HG03342 (cell line): ENCODE data around the gene OBP2B.
"Not testable (repeated sequence)": the region's sequence is repeated elsewhere in the genome, so short reads cannot be mapped to it uniquely, and the experiment has no call there.

Experiments
- ATAC-seq: cut with Tn5 transposase; IDR thresholded peaks from one replicate; pipeline ENCODE4 v1.9.1; 2021; ENCODE audit warnings: mild to moderate bottlenecking, moderate library complexity; ENCODE audit not compliant: unreplicated experiment

OBP2B gene

DNA sequence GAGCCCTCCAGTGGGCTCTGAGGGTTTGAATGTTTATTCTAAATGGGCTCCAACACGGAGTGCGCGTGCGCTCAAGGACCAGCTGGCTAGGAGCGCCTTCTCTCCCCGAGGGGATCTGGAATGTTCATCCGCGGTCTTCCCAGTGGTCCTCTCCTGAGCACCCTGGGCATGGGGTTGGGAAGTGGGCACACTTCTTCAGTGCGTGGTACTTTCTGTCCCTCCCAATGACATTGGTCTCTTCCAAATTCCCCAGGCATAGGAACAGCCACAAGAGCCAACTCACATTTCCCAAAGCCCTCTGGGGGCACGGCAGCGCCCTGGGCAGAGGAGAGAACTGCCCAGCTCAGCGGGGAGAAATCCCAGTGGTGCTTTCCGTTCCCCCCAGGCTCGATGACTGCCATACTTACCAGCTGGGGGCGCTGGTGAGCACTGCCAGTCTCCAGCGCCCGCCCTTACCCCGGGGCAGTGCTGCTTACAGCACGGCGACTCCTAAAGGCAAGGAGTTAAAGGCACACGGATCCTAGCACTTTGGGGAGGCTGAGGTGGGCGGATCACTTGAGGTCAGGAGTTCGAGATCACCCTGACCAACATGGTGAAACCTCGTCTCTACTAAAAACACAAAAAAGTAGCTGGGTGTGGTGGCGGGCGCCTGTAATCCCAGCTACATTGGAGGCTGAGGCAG is 29.9 kb upstream of the OBP2B start:
- ATAC-seq = no peak

DNA sequence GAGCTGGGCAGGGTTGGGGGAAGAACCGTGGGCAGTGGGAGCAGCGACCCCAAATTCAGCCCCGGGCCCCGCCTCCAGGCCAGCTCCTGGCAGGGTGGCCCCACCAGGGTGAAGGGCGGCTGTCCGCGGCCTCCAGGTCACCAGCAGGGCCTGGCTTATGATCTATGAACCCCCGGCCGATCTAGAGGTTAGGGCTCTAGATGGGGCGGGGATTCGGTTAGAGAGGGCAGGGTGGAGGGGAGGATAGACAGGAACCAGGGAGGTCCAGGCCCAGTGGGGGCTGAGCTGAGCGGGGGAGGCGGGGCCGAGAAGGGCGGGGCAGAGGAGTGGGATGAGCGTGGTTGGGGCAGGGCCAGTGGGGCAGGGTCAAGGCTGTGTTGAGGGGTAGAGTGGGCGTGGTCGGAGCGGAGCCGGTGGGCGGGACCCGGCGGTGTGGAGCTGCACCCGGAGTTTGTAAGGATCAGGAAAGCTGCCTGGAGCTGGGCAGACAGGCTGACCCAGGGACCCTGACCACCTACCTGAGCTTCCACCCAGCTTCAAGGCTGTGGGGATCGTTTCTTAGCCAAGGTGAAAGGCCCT is 29.3 kb upstream of the OBP2B start:
- ATAC-seq = no peak

DNA sequence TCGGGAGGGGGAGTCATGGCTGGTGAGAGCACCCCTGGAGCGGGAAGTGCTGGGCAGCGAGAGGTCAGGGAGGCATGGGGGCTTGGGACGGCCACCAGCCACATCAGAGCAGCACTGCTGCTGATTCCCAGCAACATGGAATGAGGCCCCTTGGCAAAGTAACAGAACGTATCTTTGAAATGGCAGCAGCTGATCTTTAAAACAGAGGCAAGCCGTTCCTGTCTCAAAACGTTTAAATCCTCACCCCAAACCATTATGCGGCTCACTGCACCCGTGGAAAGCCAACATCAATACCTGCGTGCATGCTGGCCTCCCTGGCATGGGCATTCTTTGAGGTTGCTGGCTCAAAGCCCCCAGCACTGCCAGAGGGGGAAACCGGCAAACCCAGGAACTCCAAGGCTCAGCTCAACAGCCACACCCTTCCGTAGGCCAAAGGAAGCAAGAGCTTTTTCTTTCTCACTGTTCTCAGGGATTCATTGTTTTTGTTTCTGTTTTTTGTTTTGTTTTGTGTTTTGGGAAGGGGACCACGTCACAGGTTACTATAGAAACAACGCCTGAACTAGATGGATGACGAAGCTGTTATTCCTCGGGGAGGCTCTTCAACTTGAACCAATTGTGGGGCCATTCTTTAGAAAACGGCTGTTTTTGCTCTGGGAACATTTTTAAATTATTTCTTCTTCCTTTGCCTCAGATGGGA is 28.1 kb upstream of the OBP2B start:
- no peak for ATAC-seq

DNA sequence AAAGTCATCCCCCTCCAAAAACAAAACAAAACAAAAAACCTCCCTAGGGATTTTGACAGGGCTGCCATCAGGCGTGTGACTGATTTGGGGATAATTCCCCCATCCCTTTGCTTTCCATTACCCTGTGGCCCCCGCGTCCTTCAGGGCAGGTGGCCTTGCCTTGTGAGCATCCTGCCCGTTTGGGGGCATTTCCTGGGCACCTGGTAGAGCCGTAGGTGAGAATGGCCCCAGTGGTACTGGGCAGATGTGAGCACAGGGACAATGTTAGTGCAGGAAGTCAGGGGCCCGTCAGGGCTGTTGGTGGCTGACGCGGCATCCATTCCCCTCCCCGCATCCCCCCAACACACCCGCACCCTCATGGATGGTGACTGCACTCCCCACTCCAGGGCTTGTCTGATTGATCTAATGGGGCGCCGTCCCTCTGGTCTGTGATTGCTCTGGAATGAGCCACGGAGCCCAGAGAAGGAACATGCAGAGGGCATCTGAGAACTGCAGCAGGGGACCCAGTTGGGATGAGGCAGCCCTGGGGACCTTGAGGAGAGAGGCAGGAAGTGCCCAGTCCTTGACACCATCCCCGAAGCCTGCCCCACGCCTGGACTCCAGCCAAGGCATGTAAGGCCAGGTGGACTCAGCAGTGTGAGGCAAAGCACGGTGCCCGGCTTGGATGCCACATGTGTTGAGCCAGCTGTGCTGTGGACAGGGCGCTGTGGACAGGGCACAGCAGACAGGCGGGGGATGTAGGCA is 27.4 kb upstream of the OBP2B start:
- ATAC-seq = not testable (repeated sequence)

DNA sequence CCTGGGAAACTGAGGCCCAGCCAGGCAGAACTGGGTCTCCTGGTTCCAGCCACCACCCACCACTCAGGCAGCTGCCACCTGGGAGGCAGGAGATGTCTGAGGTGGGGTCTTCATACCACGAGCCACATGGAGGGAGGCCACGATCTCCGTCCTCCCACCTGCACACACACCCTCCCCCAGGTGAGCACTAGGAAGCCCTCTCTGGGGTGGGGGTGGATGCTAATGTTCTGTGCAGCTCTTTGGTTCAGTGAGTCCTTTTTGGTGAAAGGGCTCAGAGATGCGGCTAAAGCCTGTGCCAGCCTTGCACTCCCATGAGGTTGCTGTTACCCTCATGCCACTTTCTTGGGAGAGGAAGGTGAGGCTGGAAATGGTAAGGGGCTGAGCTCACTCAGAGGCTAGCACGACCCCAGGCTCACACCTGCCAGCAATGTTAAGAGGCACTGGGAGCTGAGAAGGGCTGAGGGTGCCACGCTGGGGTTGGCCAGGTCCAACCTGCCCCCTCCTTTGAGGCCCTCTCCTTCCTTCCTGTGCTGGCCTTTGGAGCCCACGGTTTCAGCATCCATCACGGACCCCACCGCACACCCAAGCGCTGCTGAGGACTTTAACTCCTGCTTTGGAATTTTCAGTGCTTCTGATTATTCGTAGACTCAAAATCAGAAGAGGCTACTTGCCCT is 26.6 kb upstream of the OBP2B start:
- no peak for ATAC-seq

DNA sequence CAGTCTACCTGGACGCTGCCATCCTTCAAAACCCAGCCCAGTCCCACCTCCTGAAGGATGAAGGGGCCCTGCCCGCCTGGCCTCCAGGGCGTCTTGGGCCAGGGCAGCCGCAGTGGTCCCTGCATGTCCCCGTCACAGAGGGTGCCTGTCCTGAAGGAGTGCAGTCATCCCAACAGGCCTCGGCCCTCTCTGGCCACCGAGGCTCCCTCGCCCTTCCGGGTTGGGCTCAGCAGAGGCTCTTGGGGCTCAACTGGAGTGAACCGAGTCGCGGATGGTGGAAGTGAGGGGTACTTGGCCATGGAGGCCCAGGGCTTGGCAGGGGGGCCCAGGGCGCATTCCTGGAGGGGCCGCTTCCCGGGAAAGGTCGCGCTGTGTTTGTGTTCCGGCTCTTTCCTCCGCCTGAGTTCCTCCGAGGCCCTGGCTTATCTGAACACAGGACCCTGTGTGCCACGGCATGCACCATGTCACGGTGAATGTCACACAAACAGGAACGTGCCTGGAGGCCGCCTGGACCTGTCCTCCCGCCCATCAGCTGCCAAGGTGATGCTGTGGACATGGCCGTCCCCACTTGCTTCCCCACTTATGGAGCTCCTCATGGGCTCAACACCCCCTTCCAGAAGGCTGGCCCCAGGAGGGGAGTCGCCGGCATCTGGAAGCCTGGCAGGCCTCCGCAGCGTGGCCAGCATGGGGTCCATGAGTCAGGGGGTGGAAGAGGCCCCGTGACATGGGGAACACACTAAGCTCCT is 25.7 kb upstream of the OBP2B start:
- no peak for ATAC-seq

DNA sequence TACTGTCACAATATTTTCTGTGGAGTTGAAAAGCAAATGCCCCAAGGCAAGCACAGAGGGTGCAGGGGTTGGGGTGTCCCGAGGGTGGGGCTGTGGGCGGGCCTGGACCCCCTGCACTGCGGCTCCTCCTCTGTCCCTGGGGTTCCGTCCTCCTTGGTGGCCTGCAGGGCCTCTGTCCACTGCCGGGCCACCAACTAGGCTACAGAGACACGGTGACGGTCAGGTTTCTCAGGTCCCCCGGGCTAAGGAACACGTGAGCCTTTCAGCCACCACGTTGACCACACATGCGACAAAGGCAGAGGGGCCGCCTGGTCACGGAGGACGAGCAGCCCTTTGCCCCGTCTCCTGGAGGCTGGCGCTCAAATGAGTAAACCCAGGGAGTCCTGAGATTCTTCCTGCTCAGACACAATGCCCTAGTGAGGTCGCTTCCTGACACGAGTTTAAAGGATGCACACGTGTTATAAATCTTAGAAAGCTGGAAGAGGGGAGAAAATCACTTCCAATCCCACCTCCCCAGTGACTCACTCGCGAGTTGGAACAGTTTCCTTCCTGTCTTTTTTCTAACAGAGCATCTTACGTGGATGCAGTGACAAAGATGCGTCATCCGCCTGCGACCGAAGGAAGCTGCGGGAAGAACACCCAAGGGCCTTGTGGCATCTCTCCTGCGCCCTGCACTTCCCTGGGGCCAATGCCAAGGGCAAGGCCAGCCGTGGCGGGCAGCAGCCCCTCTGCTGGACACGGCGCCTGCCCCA is 24.8 kb upstream of the OBP2B start:
- ATAC-seq = no peak

DNA sequence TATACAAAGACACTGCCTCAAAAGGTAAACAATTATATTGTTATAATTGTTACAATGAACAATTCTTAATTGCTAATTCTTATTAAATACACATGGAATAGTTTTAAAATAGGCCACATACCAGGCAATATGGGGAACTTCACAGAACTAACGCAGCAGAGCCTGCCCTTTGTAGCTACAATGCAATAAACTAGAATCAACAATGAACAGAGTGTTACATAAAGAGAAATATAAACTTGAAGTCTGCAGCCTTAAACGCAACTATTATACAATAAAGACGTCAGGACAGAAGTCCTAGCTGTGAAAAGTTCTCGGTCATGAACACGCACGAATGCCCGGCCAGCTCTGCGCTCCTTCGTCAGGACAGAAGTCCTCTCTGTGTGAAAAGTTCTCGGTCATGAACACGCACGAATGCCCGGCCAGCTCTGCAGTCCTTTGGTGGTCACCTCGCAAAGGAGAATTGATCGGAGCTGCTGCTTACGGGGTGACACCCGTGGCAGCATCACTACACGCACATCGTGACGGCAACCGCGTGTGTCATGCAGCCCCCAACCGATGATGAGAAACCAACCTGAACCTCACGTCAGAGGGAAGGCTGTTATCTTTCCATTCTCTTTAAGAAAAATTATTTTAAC is 23.0 kb upstream of the OBP2B start:
- not testable (repeated sequence) for ATAC-seq

DNA sequence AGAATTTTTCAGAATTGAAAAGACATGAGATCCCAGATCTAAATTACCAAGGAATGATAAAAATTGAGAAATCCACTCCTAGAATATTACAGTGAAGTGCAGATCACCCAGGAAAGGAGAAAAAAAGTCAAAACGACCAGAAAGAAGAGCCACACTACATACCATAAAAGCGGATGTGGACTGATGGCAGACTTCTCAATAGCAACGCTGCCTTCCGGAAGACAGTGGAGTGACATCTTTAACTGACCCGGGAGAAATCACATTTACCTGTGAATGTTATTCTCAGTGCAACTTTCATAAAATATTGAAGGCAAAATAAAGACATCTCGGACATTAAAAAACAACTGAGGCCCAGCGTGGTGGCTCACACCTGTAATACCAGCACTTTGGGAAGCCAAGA is 21.5 kb upstream of the OBP2B start:
- not testable (repeated sequence) for ATAC-seq

DNA sequence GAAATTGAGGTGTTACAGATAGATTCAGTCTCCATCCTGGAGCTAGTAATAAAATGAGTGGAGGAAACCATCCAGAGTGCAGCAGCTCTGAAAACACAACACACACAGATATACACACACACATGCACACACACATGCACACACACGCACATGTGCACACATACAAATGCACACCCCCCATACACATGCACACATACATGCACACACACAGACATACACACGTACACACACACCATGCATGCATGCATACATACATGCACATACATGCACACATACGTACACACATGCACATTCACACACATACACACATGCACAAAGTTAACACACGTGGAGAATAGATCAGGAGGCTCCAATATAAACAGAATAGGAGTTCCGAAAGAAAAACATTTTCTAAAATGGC is 21.0 kb upstream of the OBP2B start:
- ATAC-seq = no peak

DNA sequence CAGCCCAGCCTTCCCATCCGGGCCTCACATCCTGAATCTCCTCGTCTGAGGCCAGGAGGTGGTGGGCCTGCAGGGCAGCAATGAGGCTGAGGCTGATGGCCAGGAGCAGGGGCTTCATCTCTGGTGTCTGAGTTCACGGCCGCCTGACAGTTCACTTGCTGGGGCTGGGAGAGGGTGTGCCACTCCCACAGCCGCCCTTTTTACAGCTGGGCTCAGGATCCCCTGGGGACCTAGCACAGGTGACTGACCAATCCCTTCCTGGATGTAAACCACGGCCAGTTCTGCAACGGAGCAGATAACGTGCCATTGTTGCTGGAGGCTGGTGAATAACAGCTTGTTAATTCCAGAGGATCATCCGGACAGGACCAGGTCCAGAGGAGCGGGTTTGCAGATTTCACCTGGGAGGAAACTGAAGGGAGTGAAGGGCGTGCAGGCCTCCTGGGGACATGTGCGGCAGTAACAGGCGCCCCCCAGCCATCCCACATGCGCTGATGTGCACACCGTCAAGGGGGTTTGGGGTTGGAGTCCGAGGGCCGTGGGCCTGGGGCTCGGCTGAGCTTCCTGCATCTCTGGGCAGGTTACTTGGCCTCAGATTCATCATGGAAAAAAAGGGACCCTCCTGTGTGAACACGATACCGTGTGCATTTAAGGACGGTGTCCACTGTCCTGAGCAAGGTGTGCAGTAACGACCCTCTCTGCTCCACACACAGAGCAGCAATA is 19.6 kb upstream of the OBP2B start:
- not testable (repeated sequence) for ATAC-seq

DNA sequence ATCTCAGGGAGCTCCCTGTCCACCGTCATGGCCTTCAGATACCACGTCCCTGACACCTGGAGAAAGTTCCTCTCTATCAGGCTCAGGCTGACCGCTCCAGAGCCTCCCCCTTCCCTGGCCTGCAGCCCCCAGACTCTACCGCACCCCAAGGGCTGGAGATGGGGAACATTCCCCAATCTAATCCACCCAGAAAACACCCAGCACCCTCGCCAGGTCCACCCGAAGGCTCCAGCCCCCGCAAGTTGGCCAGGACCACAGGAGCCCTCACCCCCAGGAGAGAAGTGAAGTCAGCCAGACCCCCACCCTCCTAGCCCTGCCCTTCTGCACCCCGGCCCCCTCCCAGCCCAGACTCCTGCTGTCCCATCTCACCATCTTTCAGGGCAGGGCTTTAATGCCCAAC is 18.9 kb upstream of the OBP2B start:
- ATAC-seq = not testable (repeated sequence)

DNA sequence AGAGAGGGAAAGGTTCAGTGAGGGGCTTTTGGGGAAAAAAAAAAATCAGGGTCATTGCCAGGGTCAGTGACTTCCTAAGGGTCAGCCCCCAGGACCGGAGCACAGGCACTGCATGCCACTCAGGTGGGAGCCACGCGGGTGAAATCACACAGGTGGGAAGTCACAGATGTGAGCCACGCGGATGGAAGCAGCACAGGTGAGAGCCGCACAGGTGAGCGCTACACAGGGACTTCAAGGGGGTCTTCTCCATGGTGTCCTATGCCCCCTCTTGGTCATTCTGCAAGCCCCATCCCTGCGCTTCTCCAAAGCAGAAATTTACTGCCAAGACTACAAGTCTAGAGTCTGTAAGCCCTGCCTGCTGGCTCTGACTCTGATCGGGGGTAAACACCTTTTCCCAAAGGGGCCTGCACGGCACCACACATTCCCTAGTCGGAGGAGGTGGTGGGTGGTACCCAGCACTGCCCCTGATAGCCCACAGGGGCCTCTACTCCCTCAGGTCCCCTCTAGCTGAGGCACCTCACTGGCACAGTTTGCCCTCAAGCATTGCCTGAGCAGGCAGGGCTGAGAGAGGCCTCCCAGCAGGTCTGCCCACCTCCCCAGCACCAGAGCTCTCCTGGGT is 18.3 kb upstream of the OBP2B start:
- ATAC-seq = no peak

DNA sequence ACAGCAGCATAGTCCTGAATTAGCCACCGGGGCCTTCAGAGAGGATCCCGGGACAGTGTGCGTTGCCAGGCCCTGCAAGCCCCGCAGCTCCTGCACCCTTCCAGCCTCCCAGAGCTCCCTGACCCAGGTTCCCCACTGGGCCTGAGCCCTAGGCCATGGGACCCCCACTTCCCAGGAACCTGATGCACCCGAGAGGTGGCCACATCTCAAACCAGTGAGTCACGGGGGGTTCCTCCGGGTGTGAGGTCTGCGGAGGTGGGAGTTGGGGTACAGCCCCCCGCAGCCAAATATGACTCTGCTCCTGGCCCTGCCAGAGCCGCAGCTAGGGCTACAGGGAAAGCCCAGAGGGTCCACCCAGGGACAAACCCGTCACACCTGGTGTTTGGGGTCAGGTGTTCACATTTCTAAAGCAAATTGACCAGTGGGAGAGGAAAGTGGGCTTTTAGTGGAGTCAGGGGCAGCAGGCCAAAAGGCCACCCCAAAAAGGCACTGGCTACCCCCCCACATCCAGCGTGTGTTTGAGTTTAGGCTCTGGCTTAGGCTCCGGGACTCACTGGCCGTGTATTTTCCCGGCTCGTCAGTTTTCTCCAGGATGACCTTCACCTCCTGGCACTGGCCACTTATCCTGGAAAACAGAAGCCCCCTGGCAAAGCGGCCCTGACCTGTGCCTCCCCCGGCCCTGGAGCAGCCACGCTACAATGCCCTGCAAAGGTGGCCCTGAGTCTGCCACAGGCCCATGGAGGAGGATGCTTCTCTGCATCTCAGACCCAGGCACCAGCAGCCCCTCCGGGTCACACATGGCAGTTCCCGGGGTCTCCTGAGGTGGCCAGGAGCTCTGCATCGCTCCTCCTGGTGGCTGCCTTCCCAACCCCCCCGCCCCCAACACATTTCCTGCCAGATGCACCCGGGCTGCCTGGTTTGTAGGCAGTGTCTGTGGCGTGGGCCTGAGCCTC is 17.4 kb upstream of the OBP2B start:
- ATAC-seq = no peak

DNA sequence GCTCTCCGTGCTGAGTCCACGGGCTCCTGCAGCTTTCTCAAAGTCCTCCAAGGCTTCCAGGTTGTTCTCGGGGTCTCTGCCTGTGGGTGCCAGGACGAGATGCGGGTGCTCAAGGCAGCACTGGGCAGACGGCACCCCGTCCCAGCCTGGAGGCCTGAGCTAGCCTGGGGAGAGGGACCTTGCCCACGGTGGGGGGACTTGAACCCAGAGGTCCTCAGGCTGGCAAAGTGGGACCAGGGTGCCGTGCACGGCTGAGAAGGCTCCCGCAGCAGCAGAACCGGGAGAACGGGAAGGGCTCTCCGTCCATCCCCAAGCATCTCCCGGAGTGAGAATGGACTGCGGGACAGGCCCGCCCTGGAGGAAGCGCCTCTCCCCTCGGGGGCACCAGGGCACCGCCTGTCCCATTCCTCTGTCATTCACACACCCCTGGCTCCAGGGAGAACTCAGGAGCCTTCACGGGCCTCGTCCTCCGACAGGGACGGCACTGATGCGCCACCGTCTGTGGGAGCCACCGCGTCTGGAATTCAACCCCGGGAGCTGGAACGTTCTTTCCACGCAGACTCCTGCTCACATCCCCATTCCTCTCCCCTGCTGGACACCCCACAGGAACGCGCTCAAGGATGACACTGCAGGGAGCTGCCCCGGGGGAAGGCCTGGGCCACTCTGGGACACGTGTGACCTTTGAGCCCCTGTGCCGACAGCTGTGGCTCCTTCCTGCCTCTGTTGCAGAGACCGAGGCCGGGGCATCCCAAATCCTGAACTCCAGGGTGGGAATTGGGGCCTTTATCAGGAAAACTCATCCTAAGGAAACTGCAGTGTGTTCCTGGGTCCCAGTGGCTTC is 16.3 kb upstream of the OBP2B start:
- ATAC-seq = no peak

DNA sequence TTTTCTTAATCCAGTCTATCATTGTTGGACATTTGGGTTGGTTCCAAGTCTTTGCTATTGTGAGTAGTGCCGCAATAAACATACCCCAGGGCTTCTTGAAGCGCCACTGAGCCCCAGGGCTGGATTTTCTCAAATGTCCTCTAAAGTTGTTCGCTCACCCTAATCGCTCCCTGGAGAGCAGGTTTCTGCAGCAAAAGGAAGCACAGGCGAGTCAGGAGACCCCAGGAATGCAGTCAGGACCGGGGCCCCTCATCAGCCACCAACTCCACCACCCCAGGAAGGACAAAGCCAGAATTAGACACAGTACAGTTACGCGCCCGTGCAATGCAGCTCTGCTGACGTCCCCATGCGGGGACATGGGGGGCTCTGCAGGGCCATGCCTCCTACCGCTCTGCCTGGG is 15.7 kb upstream of the OBP2B start:
- no peak for ATAC-seq
